OCI-LY3 (cell line): ENCODE results near the gene LIPC.

Source experiments
- H2AFZ ChIP-seq: fragments of 200-600, 300-600 bp; shearing (Covaris generic); 2 replicates; pipeline ENCODE4 v1.6.0; 2014; ENCODE audit warnings: antibody characterized with exemption, low read depth, low read length
- H3K27ac ChIP-seq: fragments of 200-600, 300-600 bp; sonication (generic); 2 replicates; pipeline ENCODE4 v1.5.1; 2014; ENCODE audit warnings: mild to moderate bottlenecking, low read length, moderate library complexity, mixed read lengths
- H3K27me3 ChIP-seq: fragments of 200-600, 300-600 bp; sonication (generic); 2 replicates; pipeline ENCODE4 v1.6.1; 2014; ENCODE audit warnings: low read depth, low read length, mixed read lengths
- H3K36me3 ChIP-seq: fragments of 200-600, 300-600 bp; sonication (generic); replicated peaks from 2 replicates; pipeline ENCODE3; 2014; ENCODE audit warnings: low read depth, low read length, mixed read lengths
- H3K4me1 ChIP-seq: fragments of 300-600, 200-600 bp; sonication (generic); 2 replicates; pipeline ENCODE4 v1.6.1; 2014; ENCODE audit warnings: low read length, mixed read lengths
- H3K4me2 ChIP-seq: fragments of 200-600, 300-600 bp; sonication (generic); 2 replicates; pipeline ENCODE4 v1.6.1; 2014; ENCODE audit warnings: low read length, mixed read lengths
- H3K4me3 ChIP-seq: fragments of 300-600, 200-600 bp; sonication (generic); 2 replicates; pipeline ENCODE4 v1.5.1; 2014; ENCODE audit warnings: antibody characterized with exemption, mild to moderate bottlenecking, low read length, moderate library complexity
- H3K79me2 ChIP-seq: fragments of 300-600, 200-600 bp; shearing (Covaris generic); 2 replicates; pipeline ENCODE4 v1.6.1; 2014; ENCODE audit warnings: mild to moderate bottlenecking, low read length, mixed read lengths
- H3K9ac ChIP-seq: fragments of 300-600, 200-600 bp; shearing (Covaris generic); 2 replicates; pipeline ENCODE4 v1.6.0; 2014; ENCODE audit warnings: mild to moderate bottlenecking, low read length, moderate library complexity
- H3K9me3 ChIP-seq: fragments of 200-600, 300-600 bp; shearing (Covaris generic); 2 replicates; pipeline ENCODE4 v1.6.1; 2014; ENCODE audit warnings: low read length, mixed read lengths; ENCODE audit not compliant: insufficient read depth
- H4K20me1 ChIP-seq: fragments of 200-600, 300-600 bp; sonication (generic); 2 replicates; pipeline ENCODE4 v1.6.1; 2016; ENCODE audit warnings: low read length, mixed read lengths; ENCODE audit not compliant: insufficient read depth
- EZH2phosphoT487 ChIP-seq: fragments of 200-600 bp; shearing (Covaris generic); IDR thresholded peaks from 2 replicates; pipeline ENCODE4 v1.6.1; 2018; ENCODE audit warnings: antibody characterized with exemption, mixed run types, low read depth
- TF ChIP-seq, protein P1 (sequence below): fragments of 200-600, 300-600 bp; sonication (generic); IDR thresholded peaks from 2 replicates; pipeline ENCODE4 v1.5.1; 2014; ENCODE audit warnings: antibody characterized with exemption, low read length, low read depth

LIPC gene

GRCh38 chr15:58448906-58449305, 17.1 kb downstream of the LIPC start:
- Histone ChIP-seq H3K4me3 (no peak overlapping the region), H4K20me1 (no peaks in the 10 kb centered on the region), H3K9ac (no peak overlapping the region), H2AFZ (no peak overlapping the region), H3K4me1 (no peaks in the 10 kb centered on the region), H3K36me3 (no peaks in the 10 kb centered on the region), H3K79me2 (no peaks in the 10 kb centered on the region), H3K4me2 (no peak overlapping the region), H3K27me3 (no peaks in the 10 kb centered on the region), H3K9me3 (no peaks in the 10 kb centered on the region), H3K27ac (no peak overlapping the region)
- TF ChIP-seq, protein P1, sequence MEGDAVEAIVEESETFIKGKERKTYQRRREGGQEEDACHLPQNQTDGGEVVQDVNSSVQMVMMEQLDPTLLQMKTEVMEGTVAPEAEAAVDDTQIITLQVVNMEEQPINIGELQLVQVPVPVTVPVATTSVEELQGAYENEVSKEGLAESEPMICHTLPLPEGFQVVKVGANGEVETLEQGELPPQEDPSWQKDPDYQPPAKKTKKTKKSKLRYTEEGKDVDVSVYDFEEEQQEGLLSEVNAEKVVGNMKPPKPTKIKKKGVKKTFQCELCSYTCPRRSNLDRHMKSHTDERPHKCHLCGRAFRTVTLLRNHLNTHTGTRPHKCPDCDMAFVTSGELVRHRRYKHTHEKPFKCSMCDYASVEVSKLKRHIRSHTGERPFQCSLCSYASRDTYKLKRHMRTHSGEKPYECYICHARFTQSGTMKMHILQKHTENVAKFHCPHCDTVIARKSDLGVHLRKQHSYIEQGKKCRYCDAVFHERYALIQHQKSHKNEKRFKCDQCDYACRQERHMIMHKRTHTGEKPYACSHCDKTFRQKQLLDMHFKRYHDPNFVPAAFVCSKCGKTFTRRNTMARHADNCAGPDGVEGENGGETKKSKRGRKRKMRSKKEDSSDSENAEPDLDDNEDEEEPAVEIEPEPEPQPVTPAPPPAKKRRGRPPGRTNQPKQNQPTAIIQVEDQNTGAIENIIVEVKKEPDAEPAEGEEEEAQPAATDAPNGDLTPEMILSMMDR, result no peak

- Histone ChIP-seq H4K20me1 (no peaks in the 10 kb centered on the region), H3K27ac (no peak overlapping the region), H3K79me2 (no peaks in the 10 kb centered on the region), H3K9me3 (no peaks in the 10 kb centered on the region), H3K9ac (no peak overlapping the region), H3K4me3 (no peak overlapping the region), H3K36me3 (no peaks in the 10 kb centered on the region), H2AFZ (no peak overlapping the region), H3K4me1 (no peaks in the 10 kb centered on the region), H3K27me3 (no peaks in the 10 kb centered on the region), H3K4me2 (no peak overlapping the region)
- TF ChIP-seq, protein P1, result no peak
Observed at GRCh38 chr15:58451826-58452225, 20.0 kb downstream of the LIPC start.

DNA sequence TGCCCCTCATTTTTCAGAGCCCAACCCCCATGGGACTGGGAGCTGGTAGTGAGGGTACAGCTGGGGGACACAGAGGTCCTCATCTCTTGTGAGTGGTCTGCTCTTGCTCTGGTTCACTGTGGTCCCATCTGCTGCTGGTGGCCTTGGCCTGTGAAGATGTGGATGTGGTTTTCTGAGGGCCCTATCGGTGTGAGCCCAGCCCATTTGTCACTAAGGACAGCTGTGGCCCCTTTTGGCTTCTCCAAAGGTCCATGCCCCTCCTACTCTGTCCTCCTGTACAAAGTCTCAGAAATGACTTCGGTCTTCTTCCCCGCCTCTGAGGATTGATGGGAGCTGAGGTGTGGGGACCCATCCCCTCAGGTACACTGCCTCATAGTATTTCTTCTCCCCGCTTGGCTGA, 21.0 kb downstream of the LIPC start:
- H3K79me2 ChIP-seq, result no peaks in the 10 kb centered on the region
- no peak overlapping the region for H3K4me2 ChIP-seq
- TF ChIP-seq EZH2phosphoT487, result no peak
- TF ChIP-seq, protein P1, result no peak

DNA sequence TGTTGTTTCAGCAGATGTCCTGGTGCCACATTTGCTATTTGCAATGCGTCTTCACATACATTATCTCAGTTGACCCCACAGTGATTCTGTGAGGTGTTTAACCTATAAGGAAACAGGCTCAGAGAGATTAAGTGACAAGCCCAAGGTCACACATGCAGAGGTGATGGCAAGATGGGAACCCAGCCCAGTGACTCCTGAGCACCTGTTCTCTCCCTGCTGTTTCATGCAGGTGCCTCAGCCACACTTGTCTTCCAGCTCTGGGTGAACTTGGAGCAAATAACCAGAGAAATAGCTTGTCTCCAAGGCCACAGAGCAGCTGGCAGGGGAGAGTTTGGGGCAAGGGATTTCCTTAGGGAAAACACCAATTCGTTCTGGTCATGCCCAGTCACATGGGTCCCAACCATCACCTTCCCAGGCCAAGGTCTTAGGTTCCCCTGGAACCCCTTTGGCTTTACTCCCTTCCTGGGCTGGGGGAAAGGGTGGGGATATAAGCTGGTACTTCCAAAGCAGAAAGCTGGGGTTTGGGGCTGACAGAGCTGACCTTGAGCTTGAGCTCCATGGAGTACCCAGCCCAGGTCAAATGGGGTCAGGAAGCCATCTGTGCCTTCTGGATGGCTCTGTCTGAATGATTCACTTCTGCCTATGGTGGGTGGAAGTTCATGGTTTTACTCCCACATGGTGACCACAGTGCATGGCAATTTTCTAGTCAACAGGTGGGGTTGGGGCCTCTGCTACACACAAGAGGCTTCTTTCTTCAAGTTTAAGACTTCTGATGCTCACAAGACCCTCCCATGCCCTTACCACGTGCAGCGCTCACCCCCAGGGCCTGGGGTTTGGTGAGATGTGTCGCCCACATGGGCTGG, 22.4 kb downstream of the LIPC start:
- Histone ChIP-seq H3K27me3 (peaks cover 6% of the 10 kb centered on the region; the same call in 1 of the 2 replicates), H3K27ac (no peak overlapping the region), H3K9me3 (no peaks in the 10 kb centered on the region), H3K9ac (no peak overlapping the region), H2AFZ (no peak overlapping the region), H3K4me3 (no peak overlapping the region), H4K20me1 (no peaks in the 10 kb centered on the region), H3K4me1 (peaks cover 9% of the 10 kb centered on the region; the same call in 1 of the 2 replicates), H3K4me2 (no peak overlapping the region), H3K36me3 (no peaks in the 10 kb centered on the region), H3K79me2 (no peaks in the 10 kb centered on the region)
- TF ChIP-seq, protein P1, result no peak
- TF ChIP-seq EZH2phosphoT487, result no peak

More for the DNA sequence above, 21.0 kb downstream of the LIPC start:
- H3K27me3 ChIP-seq, result no peaks in the 10 kb centered on the region
- peaks cover 6% of the 10 kb centered on the region; the same call in 1 of the 2 replicates for H3K4me1 ChIP-seq
- H3K4me3 ChIP-seq, result no peak overlapping the region
- no peak overlapping the region for H2AFZ ChIP-seq
- H4K20me1 ChIP-seq, result no peaks in the 10 kb centered on the region
- H3K9ac ChIP-seq, result no peak overlapping the region
- no peaks in the 10 kb centered on the region for H3K9me3 ChIP-seq
- no peaks in the 10 kb centered on the region for H3K36me3 ChIP-seq
- no peak overlapping the region for H3K27ac ChIP-seq
